Spleen (tissue), 11 donors: Measurements from ENCODE around the gene COQ10A. TPM values are rescaled to one million over a fixed set of nuclear protein-coding genes. Genes with fewer than 3 reads are reported as not detected.

Source experiments
- DNase-seq: peaks from one replicate; pipeline ENCODE4 v3.0.0-alpha.2; 2020
- H3K27ac ChIP-seq, 8 donors: fragments of 200-600 bp; sonication (generic) in 7 of 8; 1 replicate in 4 of 8; 2 replicates in 4 of 8; pipeline versions ENCODE4 v1.5.0 to v1.8.0; 2016 to 2021; ENCODE audit warnings: inconsistent platforms in 4 of 8, mild to moderate bottlenecking in 4 of 8, moderate library complexity in 1 of 8
- H3K27me3 ChIP-seq, 7 donors: fragments of 200-600 bp; sonication (generic) in 6 of 7; replicated peaks in 1 of 7; 1 replicate in 4 of 7; 2 replicates in 3 of 7; pipeline versions ENCODE4 v1.5.0 to v1.8.0; 2016 to 2021; ENCODE audit warnings: inconsistent platforms in 3 of 7, mild to moderate bottlenecking in 1 of 7
- H3K36me3 ChIP-seq, 6 donors: fragments of 200-600 bp; sonication (generic) in 5 of 6; 1 replicate in 4 of 6; 2 replicates in 2 of 6; pipeline versions ENCODE4 v1.5.0 to v1.8.0; 2016 to 2021; ENCODE audit warnings: inconsistent platforms in 2 of 6
- H3K4me1 ChIP-seq, 6 donors: fragments of 200-600 bp; sonication (generic) in 5 of 6; 1 replicate in 3 of 6; 2 replicates in 3 of 6; pipeline versions ENCODE4 v1.5.0 to v1.8.0; 2016 to 2021; ENCODE audit warnings: inconsistent platforms in 3 of 6
- H3K4me3 ChIP-seq, 8 donors: fragments of 200-600 bp; sonication (generic) in 7 of 8; 1 replicate in 4 of 8; 2 replicates in 4 of 8; pipeline versions ENCODE4 v1.5.0 to v1.8.0; 2016 to 2021; ENCODE audit warnings: inconsistent platforms in 4 of 8, mild to moderate bottlenecking in 4 of 8, moderate library complexity in 2 of 8
- H3K9me3 ChIP-seq, 8 donors: fragments of 200-600 bp; sonication (generic) in 7 of 8; 1 replicate in 4 of 8; 2 replicates in 4 of 8; pipeline versions ENCODE4 v1.5.0 to v1.8.0; 2016 to 2021; ENCODE audit warnings: inconsistent platforms in 4 of 8
- CTCF ChIP-seq, 11 experiments: fragments of 200-600 bp in 7 of 11; fragments of 450-650 bp in 4 of 11; sonication (generic) in 4 of 11; IDR thresholded peaks in 8 of 11; conservative IDR thresholded peaks in 3 of 11; 1 replicate in 7 of 11; 2 replicates in 4 of 11; pipeline versions ENCODE4 v1.4.0 to v1.8.0; 2016 to 2021; ENCODE audit warnings: antibody characterized with exemption in 11 of 11, inconsistent platforms in 4 of 11, mild to moderate bottlenecking in 1 of 11
- POLR2A ChIP-seq, 3 donors: fragments of 450-650 bp; IDR thresholded peaks; one replicate each; pipeline ENCODE4 v1.5.1; 2017; ENCODE audit warnings: antibody characterized with exemption in 3 of 3, mild to moderate bottlenecking in 1 of 3
- POLR2AphosphoS5 ChIP-seq, 3 donors: sonication (generic); formaldehyde crosslinking; IDR thresholded peaks; one replicate each; pipeline ENCODE4 v1.5.1; 2017; ENCODE audit warnings: antibody characterized with exemption in 3 of 3
- WGBS, 5 donors: extraction: QIAGEN DNeasy Blood & Tissue Kit in 3 of 5; methylation state at CpG; one replicate each; pipeline versions ENCODE4 v1.1.5 to v1.1.7; 2013 to 2018; 5-methylcytosine and 5-hydroxymethylcytosine counted together
- intact Hi-C: fragments of 100-400 bp; cut with DNase I; formaldehyde crosslinking; loops from one replicate; pipeline ENCODE4 v1.15.0; 2023; ENCODE audit warnings: low total_unique reads
- polyA plus RNA-seq, 3 donors: library from polyadenylated mRNA; stranded (reverse); fragments of 200-250 nt; gene quantifications; one replicate each; pipeline ENCODE4 v1.2.1, GENCODE V29; 2013
- total RNA-seq, 7 donors: library from RNA; depleted of rRNA in 3 of 7; stranded (reverse); fragments of >200 nt in 3 of 7; fragmentation: NEBNext Ultra II Directional in 4 of 7; extraction: Animal tissue kit (Norgen Biotek cat#: 25700) in 4 of 7; gene quantifications; one replicate each; pipeline versions ENCODE4 v1.1.0 to v1.2.1, GENCODE V29; 2016 to 2021
- donor health status: healthy with polysubstance abuse.
- donor health status: DM: no; HTN: no; CAD: no; lungs with moderate emphysema.
- donor health status: DM: no; HTN: no; CAD: no.
- donor health status: Bipolar disorder and iron deficiency.
- donor health status: healthy.
- donor health status: DM: no; HTN: no; CAD: no.
- donor health status: DM: yes; HTN: yes; CAD: no.

The COQ10A gene
- total and polyA plus RNA-seq, 10 donors: 13.9 to 37.3 (median 20.1) TPM

GRCh38 chr12:56223571-56224101, 43.1 kb upstream of the COQ10A start:
- Histone ChIP-seq H3K4me1 (peaks cover 37 to 64% (median 54%) of the 10 kb centered on the region in 6 donors), H3K27me3 (no peaks in the 10 kb centered on the region), H3K36me3 (peaks cover 0 to 32% (median 4%) of the 10 kb centered on the region in 6 donors), H3K9me3 (no peaks in the 10 kb centered on the region), H3K27ac (peak overlapping the region; percentile 53 to 97 (median 94)), H3K4me3 (peak overlapping the region; percentile 35 to 72 (median 60))
- 20 to 35% (median 26%) methylated on average over 15 of the region's 15 CpGs for WGBS, 5 donors
- DNase-seq: no peak
- TF ChIP-seq CTCF (IDR thresholded peaks at IDR 0.05 in 8 of 11, conservative IDR thresholded peaks at IDR 0.05 in 3 of 11) (no peak), POLR2A (IDR thresholded peaks at IDR 0.05) (no peak), POLR2AphosphoS5 (IDR thresholded peaks at IDR 0.05) (no peak)
- intact Hi-C loops: no loop called here

GRCh38 chr12:56224102-56224701, 42.5 kb upstream of the COQ10A start, which contains the start of gene NABP2:
NABP2 (plus strand) TSS chr12:56224342; CDS start chr12:56224857, 515 bp downstream.
- peaks cover 37 to 59% (median 51%) of the 10 kb centered on the region in 6 donors for H3K4me1 ChIP-seq
- WGBS, 5 donors: 0 to 1% (median 1%) methylated on average over 14 to 41 of the region's 41 CpGs
- H3K36me3 ChIP-seq: peaks cover 0 to 35% (median 7%) of the 10 kb centered on the region in 6 donors
- H3K27me3 ChIP-seq: no peaks in the 10 kb centered on the region
- DNase-seq: peak; percentile 98
- TF ChIP-seq CTCF (IDR thresholded peaks at IDR 0.05 in 8 of 11, conservative IDR thresholded peaks at IDR 0.05 in 3 of 11) (peak; percentile 88 to 98 (median 96)), POLR2A (IDR thresholded peaks at IDR 0.05) (no peak), POLR2AphosphoS5 (IDR thresholded peaks at IDR 0.05) (peak; percentile 87 to 93 (median 93))
- peak within 1 kb of the TSS; percentile 35 to 86 (median 60) for H3K4me3 ChIP-seq
- intact Hi-C loops: no loop called here
- no peaks in the 10 kb centered on the region for H3K9me3 ChIP-seq
- H3K27ac ChIP-seq: peak within 1 kb of the TSS; percentile 58 to 97 (median 94)

GRCh38 chr12:56224954-56225353, 41.8 kb upstream of the COQ10A start:
- Histone ChIP-seq H3K27ac (peak overlapping the region in 7 of 8 donors; percentile 75 to 97 (median 95)), H3K27me3 (no peaks in the 10 kb centered on the region), H3K4me3 (peak overlapping the region in 7 of 8 donors; percentile 37 to 72 (median 61)), H3K36me3 (peaks cover 0 to 38% (median 7%) of the 10 kb centered on the region in 6 donors), H3K4me1 (peaks cover 33 to 51% (median 45%) of the 10 kb centered on the region in 6 donors), H3K9me3 (no peaks in the 10 kb centered on the region)
- intact Hi-C loops: no loop called here
- 70 to 82% (median 76%) methylated on average over 11 of the region's 11 CpGs for whole genome bisulfite sequencing, 5 donors
- no peak for DNase-seq
- TF ChIP-seq CTCF (IDR thresholded peaks at IDR 0.05 in 8 of 11, conservative IDR thresholded peaks at IDR 0.05 in 3 of 11) (no peak), POLR2A (IDR thresholded peaks at IDR 0.05) (no peak), POLR2AphosphoS5 (IDR thresholded peaks at IDR 0.05) (no peak)

- H3K9me3 ChIP-seq: no peaks in the 10 kb centered on the region
- peaks cover 0 to 38% (median 7%) of the 10 kb centered on the region in 6 donors for H3K36me3 ChIP-seq
- intact Hi-C loops: no loop called here
- H3K27me3 ChIP-seq: no peaks in the 10 kb centered on the region
- H3K27ac ChIP-seq: no peak overlapping the region
- peaks cover 6 to 17% (median 12%) of the 10 kb centered on the region in 6 donors for H3K4me1 ChIP-seq
- DNase-seq: no peak
- H3K4me3 ChIP-seq: no peak overlapping the region
- 84 to 91% (median 87%) methylated on average over 4 to 7 of the region's 7 CpGs for WGBS, 5 donors
- TF ChIP-seq POLR2AphosphoS5 (IDR thresholded peaks at IDR 0.05): no peak
Measured at GRCh38 chr12:56229082-56229481, 37.7 kb upstream of the COQ10A start.
